ENCODE results near the gene FAM81A.
"Not testable (repeated sequence)": the region's sequence is repeated elsewhere in the genome, so short reads cannot be mapped to it uniquely, and the experiment has no call there.

The FAM81A gene

DNA sequence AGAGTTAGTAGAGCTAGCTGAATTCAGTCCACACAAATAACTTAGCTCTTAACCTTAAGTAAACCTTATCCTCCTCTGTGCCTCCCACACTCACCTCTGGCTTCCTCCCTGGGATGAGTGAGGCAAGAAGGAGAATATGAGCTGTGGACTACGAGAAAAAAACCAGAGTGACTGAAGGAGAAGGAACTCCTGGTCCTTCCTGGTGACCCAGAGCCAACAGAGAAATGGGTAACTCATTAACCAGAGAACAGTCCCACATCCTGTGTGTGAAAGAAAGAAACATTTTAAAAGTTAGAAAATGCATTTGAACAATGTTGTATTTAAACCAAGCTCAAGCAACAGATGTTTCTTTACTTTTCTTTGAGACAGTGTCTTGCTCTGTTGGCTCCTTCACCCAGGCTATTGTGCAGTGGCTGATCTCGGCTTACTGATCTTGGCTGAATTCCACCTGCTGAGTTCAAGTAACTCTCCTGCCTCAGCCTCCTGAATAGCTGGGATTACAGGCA is 27.5 kb upstream of the FAM81A start:
- H3K4me3 Mint-ChIP-seq: no peak overlapping the region
- H3K27ac Mint-ChIP-seq: no peak overlapping the region
- H3K9me3 Mint-ChIP-seq: no peaks in the 10 kb centered on the region
- no peaks in the 10 kb centered on the region for H3K36me3 Mint-ChIP-seq
- peaks cover 3% of the 10 kb centered on the region for H3K27me3 Mint-ChIP-seq
- H3K4me1 Mint-ChIP-seq: peaks cover 13% of the 10 kb centered on the region

DNA sequence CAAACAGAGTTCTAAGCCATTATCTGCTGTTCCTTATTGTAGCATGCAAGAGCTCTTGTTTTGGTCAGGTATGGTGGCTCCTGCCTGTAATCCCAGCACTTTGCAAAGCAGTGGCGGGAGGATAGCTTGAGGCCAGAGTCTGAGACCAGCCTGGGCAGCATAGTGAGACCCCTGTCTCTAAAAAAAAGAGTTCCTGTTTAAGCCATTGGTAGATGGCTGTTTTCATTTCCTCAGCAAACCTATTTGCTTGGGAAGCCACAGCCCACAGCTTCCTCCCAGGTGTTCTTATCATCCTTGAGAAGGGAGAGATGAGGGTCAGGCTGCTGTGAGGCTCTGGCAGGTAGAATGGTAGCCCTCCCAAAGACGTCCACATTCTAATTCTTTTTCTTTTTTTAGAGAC is 24.4 kb upstream of the FAM81A start:
- Mint-ChIP-seq H3K27me3 (peaks cover 7% of the 10 kb centered on the region), H3K27ac (no peak overlapping the region), H3K9me3 (no peaks in the 10 kb centered on the region), H3K36me3 (no peaks in the 10 kb centered on the region), H3K4me1 (peaks cover 13% of the 10 kb centered on the region), H3K4me3 (no peak overlapping the region)

DNA sequence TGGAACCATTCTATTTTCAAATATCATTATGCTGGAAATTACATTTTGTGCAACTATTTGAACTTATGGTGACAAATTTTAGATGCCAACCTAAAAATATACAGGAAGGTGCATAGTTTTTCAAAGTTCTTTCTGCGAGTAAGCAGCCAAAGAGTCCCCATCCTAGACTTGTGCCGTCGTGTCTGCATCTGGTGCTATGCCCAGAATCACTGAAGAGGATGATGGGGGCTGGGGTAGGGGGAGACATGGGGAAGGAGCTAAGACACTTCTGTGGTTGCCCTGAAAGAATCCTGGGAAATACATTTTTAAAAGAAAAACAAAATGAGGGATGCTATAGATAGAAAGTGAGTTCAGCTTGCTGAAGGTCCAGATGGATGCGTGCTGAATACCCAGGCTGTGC is 21.2 kb upstream of the FAM81A start:
- H3K9me3 Mint-ChIP-seq: no peaks in the 10 kb centered on the region
- H3K27me3 Mint-ChIP-seq: peaks cover 7% of the 10 kb centered on the region
- H3K4me1 Mint-ChIP-seq: peaks cover 10% of the 10 kb centered on the region
- no peak overlapping the region for H3K4me3 Mint-ChIP-seq
- H3K27ac Mint-ChIP-seq: no peak overlapping the region
- no peaks in the 10 kb centered on the region for H3K36me3 Mint-ChIP-seq

DNA sequence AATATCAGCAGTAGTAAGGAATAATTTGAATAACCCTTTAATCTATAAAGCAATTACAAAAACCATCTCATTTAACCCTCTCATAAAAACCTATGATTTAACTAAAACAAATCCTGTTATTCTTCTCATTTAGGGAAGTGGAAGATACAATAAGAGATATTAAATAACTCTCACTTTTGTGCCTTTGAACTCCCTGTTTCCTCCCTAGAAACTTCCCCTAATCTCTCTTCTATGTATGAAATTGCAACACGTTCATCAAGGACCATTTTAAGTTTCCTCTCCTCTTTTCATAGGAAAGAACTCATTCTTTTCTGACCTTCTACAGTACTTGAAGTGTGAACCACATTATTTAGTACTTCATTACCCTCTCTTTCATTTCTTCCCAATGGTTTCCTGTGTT is 18.8 kb upstream of the FAM81A start:
- Mint-ChIP-seq H3K27ac (no peak overlapping the region), H3K4me3 (no peak overlapping the region), H3K27me3 (peaks cover 11% of the 10 kb centered on the region), H3K4me1 (no peaks in the 10 kb centered on the region), H3K36me3 (no peaks in the 10 kb centered on the region), H3K9me3 (no peaks in the 10 kb centered on the region)

DNA sequence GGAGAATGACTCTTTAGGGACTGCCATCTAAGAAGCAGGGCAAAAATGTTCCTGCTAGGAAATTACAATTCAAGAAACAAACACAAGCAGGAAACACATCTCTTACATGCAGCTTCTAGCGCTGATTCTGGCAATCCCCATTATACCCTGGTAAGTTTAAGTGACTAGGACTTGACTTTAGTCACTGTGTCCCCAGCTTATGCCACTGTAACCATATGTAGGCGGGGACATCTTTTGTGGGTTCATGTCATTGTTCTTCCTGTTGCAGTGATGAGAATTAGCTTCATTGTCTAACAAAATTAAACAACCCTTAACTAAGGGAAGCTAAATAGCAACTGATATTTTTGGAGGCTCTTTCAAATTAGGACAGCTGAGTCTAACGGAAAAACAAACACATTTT is 17.9 kb upstream of the FAM81A start:
- H3K4me1 Mint-ChIP-seq: no peaks in the 10 kb centered on the region
- H3K4me3 Mint-ChIP-seq: no peak overlapping the region

DNA sequence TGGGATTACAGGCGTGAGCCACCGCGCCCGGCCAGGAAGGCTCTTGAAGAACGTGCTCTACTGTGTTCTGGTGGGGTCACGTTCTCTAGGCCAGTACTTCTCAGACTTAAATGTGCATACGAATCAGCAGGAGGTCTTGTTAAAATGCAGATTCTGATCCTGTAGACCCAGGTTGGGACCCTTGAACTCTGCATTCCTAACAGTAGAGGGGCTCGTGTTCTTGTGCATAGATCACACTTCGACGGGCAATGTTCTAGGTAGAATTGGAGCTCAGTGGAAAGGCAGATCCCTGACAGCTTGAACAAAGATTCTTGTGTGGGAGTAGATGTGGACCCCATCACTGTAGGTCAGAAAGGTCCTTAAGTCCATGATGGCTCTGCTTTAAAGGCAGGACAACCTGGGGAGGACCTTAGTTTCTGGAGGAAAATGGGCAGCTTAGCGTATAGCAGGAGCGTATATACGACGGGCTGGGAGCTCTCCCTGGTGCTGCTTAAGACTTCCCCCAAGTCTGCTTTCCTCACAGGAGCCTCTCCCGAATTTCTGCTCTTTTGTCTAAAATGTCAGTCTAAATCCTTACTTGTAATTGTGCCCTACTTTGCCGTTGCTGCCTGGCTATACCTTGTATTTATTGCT is 16.9 kb upstream of the FAM81A start:
- Mint-ChIP-seq H3K9me3 (no peaks in the 10 kb centered on the region), H3K27ac (no peak overlapping the region), H3K4me3 (no peak overlapping the region), H3K4me1 (no peaks in the 10 kb centered on the region), H3K27me3 (peaks cover 12% of the 10 kb centered on the region), H3K36me3 (no peaks in the 10 kb centered on the region)

More for the DNA sequence above, 17.9 kb upstream of the FAM81A start:
- H3K27ac Mint-ChIP-seq: no peak overlapping the region
- H3K27me3 Mint-ChIP-seq: peaks cover 12% of the 10 kb centered on the region
- no peaks in the 10 kb centered on the region for H3K36me3 Mint-ChIP-seq
- no peaks in the 10 kb centered on the region for H3K9me3 Mint-ChIP-seq

DNA sequence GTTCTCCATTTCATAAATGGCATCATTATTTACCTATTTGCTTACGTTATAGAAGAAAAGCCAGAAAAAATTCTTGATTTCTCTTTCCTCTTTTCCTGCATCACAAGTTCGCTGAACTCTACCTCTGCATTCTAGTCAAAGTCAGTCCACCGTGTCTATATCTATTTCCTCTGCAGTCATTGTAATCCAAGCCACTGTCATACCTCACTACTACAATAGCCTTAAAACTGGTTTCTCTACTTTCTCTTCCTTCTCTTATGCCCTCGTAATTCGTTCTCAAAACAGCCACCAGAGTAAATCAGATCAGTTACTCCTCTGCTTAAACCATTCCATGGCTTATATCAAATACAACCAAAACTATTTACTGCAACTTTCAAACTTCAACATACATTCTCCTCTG is 13.4 kb upstream of the FAM81A start:
- Mint-ChIP-seq H3K36me3 (peaks cover under 1% of the 10 kb centered on the region), H3K4me1 (no peaks in the 10 kb centered on the region), H3K9me3 (peaks cover 2% of the 10 kb centered on the region), H3K27ac (no peak overlapping the region), H3K4me3 (no peak overlapping the region), H3K27me3 (peaks cover 12% of the 10 kb centered on the region)

DNA sequence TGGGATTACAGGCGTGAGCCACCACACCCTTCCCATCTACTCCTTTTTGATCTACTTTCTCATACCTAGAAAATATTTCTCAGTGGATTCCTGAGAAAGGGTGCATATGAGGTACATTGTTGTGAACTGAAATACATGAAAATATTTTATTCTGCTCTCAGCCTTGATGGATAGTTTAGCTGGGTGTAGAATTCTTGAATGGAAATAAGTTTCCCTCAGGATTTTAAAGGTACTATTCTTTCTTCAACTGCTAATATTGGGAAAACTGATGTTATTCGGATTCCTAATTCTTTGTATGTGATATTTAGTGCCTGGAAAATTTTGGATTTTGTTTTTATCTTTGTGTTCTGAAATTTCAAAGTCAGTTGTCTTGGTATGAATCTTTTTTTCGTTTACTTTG is 9.1 kb upstream of the FAM81A start:
- H3K4me3 Mint-ChIP-seq, H3K27ac Mint-ChIP-seq, H3K36me3 Mint-ChIP-seq, H3K9me3 Mint-ChIP-seq, H3K4me1 Mint-ChIP-seq: not testable (repeated sequence)
- H3K27me3 Mint-ChIP-seq: peaks cover 17% of the 10 kb centered on the region

DNA sequence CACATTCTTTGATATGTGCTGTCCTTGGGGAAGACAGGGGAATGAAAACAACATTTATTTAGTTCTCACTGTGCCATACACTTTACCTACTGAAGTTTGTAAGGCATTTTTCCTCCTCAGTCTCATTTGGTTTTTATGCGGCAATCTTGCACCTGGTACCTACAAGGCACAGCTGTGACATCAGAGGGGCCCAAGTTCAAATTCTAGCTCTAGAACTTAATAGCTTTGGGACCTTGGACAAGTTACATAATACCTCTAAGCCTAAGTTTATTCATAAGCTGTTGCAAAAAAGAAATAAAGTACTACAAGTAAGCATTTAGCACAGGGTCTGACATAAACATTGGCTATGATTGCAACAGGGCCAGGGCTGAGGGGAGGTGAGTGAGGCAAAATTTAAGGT is 5.6 kb upstream of the FAM81A start:
- H3K27me3 Mint-ChIP-seq: peaks cover 29% of the 10 kb centered on the region
- H3K4me3 Mint-ChIP-seq: no peak overlapping the region
- peaks cover 4% of the 10 kb centered on the region for H3K9me3 Mint-ChIP-seq
- peaks cover 2% of the 10 kb centered on the region for H3K36me3 Mint-ChIP-seq
- H3K27ac Mint-ChIP-seq: no peak overlapping the region
- peaks cover 10% of the 10 kb centered on the region for H3K4me1 Mint-ChIP-seq

DNA sequence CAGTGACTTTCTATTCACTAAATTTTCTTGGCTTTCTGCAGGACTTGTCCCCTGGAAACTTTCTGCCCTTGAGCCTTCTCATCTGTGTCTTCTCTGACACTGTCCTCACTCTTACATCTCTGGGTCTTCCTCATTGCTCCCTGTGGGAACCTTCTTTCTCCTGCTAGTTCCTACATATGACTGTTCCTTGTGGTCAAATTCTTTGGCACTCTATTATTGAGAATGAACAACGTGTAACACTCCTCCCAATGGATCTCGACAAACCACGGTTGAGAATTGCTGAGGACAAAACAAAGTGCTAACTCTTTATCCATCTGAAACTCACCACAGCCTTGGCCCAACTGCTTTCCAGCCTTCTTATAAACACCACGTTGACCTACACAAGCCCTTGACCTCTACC is 3.5 kb upstream of the FAM81A start:
- H3K4me1 Mint-ChIP-seq: peaks cover 14% of the 10 kb centered on the region
- H3K4me3 Mint-ChIP-seq: no peak overlapping the region
- H3K9me3 Mint-ChIP-seq: peaks cover 3% of the 10 kb centered on the region
- peaks cover 31% of the 10 kb centered on the region for H3K27me3 Mint-ChIP-seq
- H3K27ac Mint-ChIP-seq: no peak overlapping the region
- H3K36me3 Mint-ChIP-seq: peaks cover 2% of the 10 kb centered on the region

DNA sequence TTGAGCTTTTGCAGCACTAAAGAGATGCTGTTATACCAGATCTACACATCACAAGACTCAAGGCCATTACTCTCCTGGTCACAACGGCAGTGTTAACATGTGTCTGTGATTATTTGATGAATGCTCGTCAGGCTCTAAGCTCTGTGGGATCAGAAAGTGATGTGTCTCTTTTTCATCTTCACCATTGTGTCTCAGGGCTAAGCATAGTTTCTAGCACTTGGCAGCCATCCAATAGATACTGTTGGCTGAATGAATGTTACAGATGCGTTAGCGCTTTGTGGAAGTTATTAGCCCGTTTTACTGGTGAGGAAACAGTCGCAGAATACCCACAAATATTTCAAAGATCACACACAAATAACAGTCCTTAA is 1.2 kb upstream of the FAM81A start:
- no peak overlapping the region for H3K27ac Mint-ChIP-seq
- H3K36me3 Mint-ChIP-seq: no peaks in the 10 kb centered on the region
- H3K9me3 Mint-ChIP-seq: no peaks in the 10 kb centered on the region
- peaks cover 14% of the 10 kb centered on the region for H3K4me1 Mint-ChIP-seq
- H3K4me3 Mint-ChIP-seq: peak overlapping the region; percentile 82
- H3K27me3 Mint-ChIP-seq: peaks cover 29% of the 10 kb centered on the region

DNA sequence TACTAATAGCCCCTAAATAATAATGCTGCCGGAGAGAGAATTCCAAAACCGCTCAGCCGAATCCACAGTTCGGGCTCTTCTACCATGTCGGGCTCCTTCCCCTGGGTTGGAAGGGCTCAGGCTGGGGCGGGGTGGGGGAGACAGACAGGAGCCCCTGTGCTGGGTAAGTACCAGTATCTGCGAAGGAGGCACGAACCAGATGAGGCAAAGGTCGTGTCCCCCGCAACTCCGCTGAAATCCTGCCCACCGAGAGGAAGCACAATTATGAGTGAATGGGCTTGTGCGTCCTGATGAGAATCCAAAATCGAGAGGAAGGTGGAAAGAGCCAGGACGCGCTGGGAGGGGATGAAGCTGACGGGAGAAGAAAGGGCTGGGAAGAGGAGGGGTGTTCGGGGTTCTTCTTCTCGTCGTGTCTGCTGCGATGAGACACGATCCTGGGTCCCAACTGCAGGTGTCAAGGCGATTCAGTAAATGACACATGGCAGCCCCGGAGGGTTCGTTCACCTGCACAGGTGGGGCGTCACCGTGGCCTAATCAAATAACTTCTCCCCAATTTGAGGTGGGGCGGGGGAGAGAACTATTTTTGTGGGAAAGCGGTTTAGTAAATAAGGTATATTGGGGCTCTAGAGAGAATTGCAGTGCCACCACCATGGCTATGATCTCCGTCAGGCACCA is 707 bp upstream of the FAM81A start:
- Mint-ChIP-seq H3K9me3 (no peaks in the 10 kb centered on the region), H3K36me3 (no peaks in the 10 kb centered on the region), H3K27me3 (peaks cover 29% of the 10 kb centered on the region), H3K4me1 (peaks cover 14% of the 10 kb centered on the region), H3K4me3 (peak overlapping the region; percentile 82), H3K27ac (no peak overlapping the region)

DNA sequence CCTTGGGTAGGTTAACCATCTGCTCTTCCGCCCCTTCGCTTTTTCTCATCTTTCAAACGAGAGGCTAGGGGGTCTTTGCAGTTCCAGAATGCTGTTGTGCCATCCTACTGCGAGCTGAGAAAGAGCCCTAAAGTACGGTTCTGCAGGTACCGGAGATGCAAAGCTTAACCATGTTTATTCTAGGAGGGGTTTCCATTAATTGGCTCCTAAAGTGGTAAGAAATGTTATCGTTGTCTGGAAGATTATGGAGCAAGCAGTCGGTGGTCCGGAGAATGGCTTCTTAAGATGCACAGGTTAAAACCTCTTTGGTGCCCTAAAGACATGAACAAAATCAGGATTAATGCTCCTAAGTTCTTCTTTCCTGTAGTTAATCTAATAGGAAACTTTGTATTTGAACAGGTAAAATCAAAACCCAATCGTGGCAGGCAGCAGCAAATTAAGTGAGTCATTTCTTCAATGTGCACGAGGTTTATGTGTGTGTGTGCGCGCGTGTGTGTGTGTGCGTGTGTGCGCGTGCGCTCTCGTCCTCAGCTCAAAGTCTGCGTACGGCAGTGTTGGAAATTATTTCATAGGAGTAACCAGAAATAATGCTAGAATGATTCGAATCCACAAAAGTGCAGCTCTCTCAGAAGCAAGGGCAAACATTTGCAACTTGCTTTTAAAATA is 772 bp downstream of the FAM81A start:
- Mint-ChIP-seq H3K27me3 (peaks cover 26% of the 10 kb centered on the region), H3K36me3 (no peaks in the 10 kb centered on the region), H3K4me3 (peak overlapping the region; percentile 65), H3K27ac (no peak overlapping the region), H3K4me1 (peaks cover 14% of the 10 kb centered on the region), H3K9me3 (no peaks in the 10 kb centered on the region)

DNA sequence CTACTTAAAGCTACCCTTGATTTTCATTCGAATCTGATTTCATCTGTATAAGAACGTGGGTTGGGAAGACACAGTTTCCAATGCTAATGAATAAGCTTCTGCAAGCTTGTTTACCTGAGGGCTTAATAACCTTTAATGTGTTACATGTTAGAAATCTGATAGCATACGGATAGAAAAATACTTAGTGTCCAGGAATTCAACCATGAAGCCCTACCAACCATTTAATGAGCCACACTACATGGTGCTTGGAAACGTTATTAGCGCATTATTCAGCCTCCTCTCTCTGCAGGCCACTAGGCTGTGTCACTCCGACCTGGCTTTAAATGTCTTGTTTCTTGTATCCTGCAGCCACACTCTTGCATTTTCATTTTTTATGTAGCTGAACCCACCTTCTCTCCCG is 1.6 kb downstream of the FAM81A start:
- Mint-ChIP-seq H3K36me3 (no peaks in the 10 kb centered on the region), H3K4me1 (peaks cover 14% of the 10 kb centered on the region), H3K27ac (peak overlapping the region; percentile 18), H3K4me3 (no peak overlapping the region), H3K27me3 (peaks cover 21% of the 10 kb centered on the region), H3K9me3 (no peaks in the 10 kb centered on the region)

DNA sequence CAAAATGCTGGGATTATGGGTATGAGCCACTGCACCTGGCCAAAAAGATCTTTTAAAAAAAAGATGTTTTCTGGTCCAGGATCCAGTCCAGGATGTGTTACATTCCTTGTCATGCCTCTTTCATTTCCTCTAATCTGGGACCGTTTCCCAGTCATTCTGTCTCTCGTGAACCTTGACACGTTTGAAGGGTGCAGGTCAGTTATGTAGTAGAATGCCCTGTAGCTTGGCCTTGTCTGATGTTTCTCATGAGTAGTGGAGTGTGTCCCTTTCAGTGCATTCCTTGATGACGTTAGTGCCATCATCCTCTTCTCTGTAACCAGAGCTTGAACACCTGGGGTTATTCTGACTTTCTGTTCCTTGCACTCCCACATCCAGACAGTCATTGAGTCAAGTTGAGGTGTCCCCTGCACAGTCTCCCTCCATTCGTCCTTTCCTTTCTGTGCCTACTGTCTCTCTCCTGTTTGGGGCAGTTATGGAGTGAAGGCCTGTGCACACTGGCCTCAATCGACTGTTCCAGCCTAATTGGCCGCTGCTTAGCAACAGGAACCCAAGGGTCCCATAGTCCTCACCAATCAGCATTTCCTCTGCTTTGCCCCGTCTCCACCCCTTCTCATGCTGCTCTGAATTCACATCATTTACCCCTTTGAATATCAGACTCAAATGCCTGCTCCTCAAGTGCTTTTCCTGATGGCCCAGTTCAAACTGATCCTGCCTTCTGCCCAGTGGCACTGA is 5.5 kb downstream of the FAM81A start:
- Mint-ChIP-seq H3K9me3 (no peaks in the 10 kb centered on the region), H3K4me1 (no peaks in the 10 kb centered on the region), H3K27me3 (peaks cover 3% of the 10 kb centered on the region), H3K27ac (no peak overlapping the region), H3K4me3 (no peak overlapping the region), H3K36me3 (no peaks in the 10 kb centered on the region)

Data from activated naive CD4-positive, alpha-beta T cell treated with anti-CD3 and anti-CD28 coated beads, Interleukin-2, amount 50 U/mL, for 24 hours (primary cell).